H1 (cell line): ENCODE results near the gene CCDC81. TPM values are rescaled to one million over a fixed set of nuclear protein-coding genes. Genes with fewer than 3 reads are reported as not detected.

Experiments used
- CTCF ChIA-PET: fragments of 300-600 bp; sonication (Branson Sonifier 250); formaldehyde crosslinking; loops from one replicate; lab custom pipeline; 2021; ENCODE audit not compliant: partially characterized antibody; lab: Charles Lee
- POLR2A ChIA-PET: fragments of 300-600 bp; sonication (Branson Sonifier 250); formaldehyde crosslinking; loops from one replicate; lab custom pipeline; 2021; ENCODE audit warnings: inconsistent platforms; ENCODE audit not compliant: partially characterized antibody; lab: Charles Lee
- DNase-seq, 2 experiments: peaks; one replicate each; pipeline versions ENCODE4 v3.0.0 to v3.0.0-alpha.2; 2010 to 2022; ENCODE audit warnings: low spot score in 2 of 2, low read depth in 1 of 2, mixed read lengths in 1 of 2
- FAIRE-seq: peaks from 2 replicates; lab custom pipeline; 2011; peaks lifted over from hg19 to GRCh38; lab: Jason Lieb, UNC
- H2AFZ ChIP-seq: 2 replicates; pipeline ENCODE4 v1.8.1; 2012; ENCODE audit warnings: low read length, inconsistent platforms
- H2AK5ac ChIP-seq: 2 replicates; pipeline ENCODE4 v1.6.1; 2013; ENCODE audit warnings: low read depth, low read length
- H2BK120ac ChIP-seq: replicated peaks from 2 replicates; pipeline ENCODE3; 2013; ENCODE audit warnings: low read depth, low read length, inconsistent platforms
- H2BK12ac ChIP-seq: 2 replicates; pipeline ENCODE4 v1.6.1; 2013; ENCODE audit warnings: low read depth, low read length
- H2BK15ac ChIP-seq: 2 replicates; pipeline ENCODE4 v1.6.1; 2013; ENCODE audit warnings: low read length
- H2BK20ac ChIP-seq: 2 replicates; pipeline ENCODE4 v1.6.1; 2013; ENCODE audit warnings: low read length
- H2BK5ac ChIP-seq: 2 replicates; pipeline ENCODE4 v1.6.1; 2013; ENCODE audit warnings: low read depth, low read length
- H3K14ac ChIP-seq: 2 replicates; pipeline ENCODE4 v1.6.1; 2013; ENCODE audit warnings: inconsistent platforms; ENCODE audit not compliant: insufficient read length
- H3K18ac ChIP-seq: 2 replicates; pipeline ENCODE4 v1.6.1; 2013; ENCODE audit warnings: low read length; ENCODE audit errors: extremely low read depth
- H3K23ac ChIP-seq: 2 replicates; pipeline ENCODE4 v1.6.1; 2013; ENCODE audit warnings: inconsistent platforms; ENCODE audit not compliant: insufficient read length
- H3K23me2 ChIP-seq: 2 replicates; pipeline ENCODE4 v1.6.1; 2013; ENCODE audit warnings: low read depth, low read length
- H3K27ac ChIP-seq: 2 replicates; pipeline ENCODE4 v1.6.1; 2011; ENCODE audit warnings: low read depth, low read length, inconsistent platforms
- H3K27me3 ChIP-seq, 4 experiments: replicated peaks in 1 of 4; 1 replicate in 1 of 4; 2 replicates in 3 of 4; pipeline versions ENCODE4 v1.6.1 to v1.8.1; 2011 to 2013; ENCODE audit warnings: low read length in 3 of 4, mild to moderate bottlenecking in 3 of 4, inconsistent platforms in 2 of 4, mixed read lengths in 2 of 4, moderate library complexity in 1 of 4; ENCODE audit not compliant: control insufficient read depth in 3 of 4, insufficient read depth in 3 of 4; ENCODE audit errors: extremely low read depth in 1 of 4
- H3K36me3 ChIP-seq, 4 experiments: 2 replicates each; pipeline versions ENCODE4 v1.6.1 to v1.8.1; 2011 to 2013; ENCODE audit warnings: mild to moderate bottlenecking in 4 of 4, low read length in 3 of 4, moderate library complexity in 2 of 4, control low read depth in 1 of 4, inconsistent platforms in 1 of 4; ENCODE audit not compliant: insufficient read depth in 4 of 4, control insufficient read depth in 2 of 4
- H3K4ac ChIP-seq: replicated peaks from 2 replicates; pipeline ENCODE3; 2013; ENCODE audit warnings: low read length, low read depth, mixed read lengths, inconsistent platforms; ENCODE audit not compliant: insufficient read length
- H3K4me1 ChIP-seq, 4 experiments: replicated peaks in 1 of 4; 1 replicate in 1 of 4; 2 replicates in 3 of 4; pipeline versions ENCODE4 v1.6.1 to v1.8.1; 2011 to 2013; ENCODE audit warnings: low read length in 3 of 4, inconsistent platforms in 2 of 4, mixed read lengths in 1 of 4; ENCODE audit not compliant: insufficient read depth in 4 of 4, control insufficient read depth in 3 of 4
- H3K4me2 ChIP-seq, 2 experiments: 2 replicates each; pipeline versions ENCODE4 v1.6.1 to v1.8.1; 2011 to 2013; ENCODE audit warnings: low read depth in 2 of 2, low read length in 2 of 2, control low read depth in 1 of 2, inconsistent platforms in 1 of 2, mild to moderate bottlenecking in 1 of 2; ENCODE audit not compliant: insufficient read depth in 1 of 2
- H3K4me3 ChIP-seq, 4 experiments: fragments of 200-600, 300-600 bp in 1 of 4; sonication (generic), shearing (Covaris generic), sonication (Bioruptor Twin) in 1 of 4; 2 replicates each; pipeline versions ENCODE4 v1.5.1 to v1.8.1; 2011 to 2016; ENCODE audit warnings: low read length in 4 of 4, low read depth in 3 of 4, control low read depth in 2 of 4, inconsistent platforms in 2 of 4, mild to moderate bottlenecking in 2 of 4, mixed read lengths in 1 of 4, moderate library complexity in 1 of 4; ENCODE audit not compliant: insufficient read depth in 2 of 4; ENCODE audit errors: extremely low read depth in 1 of 4
- H3K56ac ChIP-seq: replicated peaks from 2 replicates; pipeline ENCODE3; 2013; ENCODE audit warnings: low read depth, mild to moderate bottlenecking, mixed read lengths, low read length, inconsistent platforms; ENCODE audit not compliant: insufficient read length
- H3K79me1 ChIP-seq: 2 replicates; pipeline ENCODE4 v1.6.1; 2013; ENCODE audit warnings: low read depth, low read length, control low read depth
- H3K79me2 ChIP-seq, 2 experiments: 2 replicates each; pipeline versions ENCODE4 v1.6.1 to v1.8.1; 2012 to 2013; ENCODE audit warnings: low read length in 2 of 2, mild to moderate bottlenecking in 2 of 2, inconsistent platforms in 1 of 2; ENCODE audit not compliant: insufficient read depth in 2 of 2, control insufficient read depth in 1 of 2
- H3K9ac ChIP-seq, 4 experiments: replicated peaks in 1 of 4; 1 replicate in 1 of 4; 2 replicates in 3 of 4; pipeline versions ENCODE4 v1.6.1 to v1.8.1; 2011 to 2013; ENCODE audit warnings: low read depth in 3 of 4, low read length in 3 of 4, control low read depth in 2 of 4, mild to moderate bottlenecking in 2 of 4, moderate library complexity in 2 of 4, inconsistent platforms in 1 of 4; ENCODE audit errors: extremely low read depth in 1 of 4
- H3K9me3 ChIP-seq, 2 experiments: 2 replicates each; pipeline versions ENCODE4 v1.6.1 to v1.8.1; 2012 to 2013; ENCODE audit warnings: mild to moderate bottlenecking in 2 of 2, moderate library complexity in 2 of 2, control low read depth in 1 of 2, inconsistent platforms in 1 of 2, low read depth in 1 of 2, low read length in 1 of 2, mixed read lengths in 1 of 2; ENCODE audit not compliant: insufficient read depth in 2 of 2
- H4K20me1 ChIP-seq, 2 experiments: replicated peaks in 1 of 2; 2 replicates each; pipeline versions ENCODE3 to v1.8.1; 2011 to 2013; ENCODE audit warnings: inconsistent platforms in 2 of 2, low read length in 2 of 2, mild to moderate bottlenecking in 1 of 2; ENCODE audit not compliant: insufficient read depth in 2 of 2, control insufficient read depth in 1 of 2
- H4K5ac ChIP-seq: 2 replicates; pipeline ENCODE4 v1.6.1; 2013; ENCODE audit warnings: low read length, low read depth, mixed read lengths, inconsistent platforms; ENCODE audit not compliant: insufficient read length
- H4K8ac ChIP-seq: 2 replicates; pipeline ENCODE4 v1.8.0; 2013; ENCODE audit warnings: mild to moderate bottlenecking, moderate library complexity, low read length, inconsistent platforms; ENCODE audit not compliant: insufficient read depth; ENCODE audit errors: extremely low read depth
- H4K91ac ChIP-seq: replicated peaks from 2 replicates; pipeline ENCODE3; 2013; ENCODE audit warnings: low read length, mixed read lengths, inconsistent platforms; ENCODE audit not compliant: insufficient read length
- CHD2 ChIP-seq: IDR thresholded peaks from 2 replicates; pipeline ENCODE4 v1.6.1; 2012; ENCODE audit warnings: low read length, improper control_type of control experiment
- FOSL1 ChIP-seq: IDR thresholded peaks from 2 replicates; pipeline ENCODE4 v1.6.1; 2011; ENCODE audit warnings: mild to moderate bottlenecking, low read depth, low read length, moderate library complexity; ENCODE audit not compliant: insufficient read depth
- HDAC2 ChIP-seq, 2 experiments: fragments of 300-600 bp in 1 of 2; sonication (generic) in 1 of 2; IDR thresholded peaks; 2 replicates each; pipeline ENCODE4 v1.6.1; 2011 to 2012; ENCODE audit warnings: low read depth in 2 of 2, low read length in 2 of 2, mild to moderate bottlenecking in 2 of 2, moderate library complexity in 2 of 2, borderline replicate concordance in 1 of 2, inconsistent platforms in 1 of 2
- POLR2AphosphoS5 ChIP-seq: IDR thresholded peaks from 2 replicates; pipeline ENCODE4 v1.6.1; 2011; ENCODE audit warnings: low read depth, low read length
- RAD21 ChIP-seq, 2 experiments: IDR thresholded peaks in 1 of 2; conservative IDR thresholded peaks in 1 of 2; 2 replicates each; pipeline ENCODE4 v1.6.1; 2011; ENCODE audit warnings: low read depth in 2 of 2, low read length in 2 of 2, improper control_type of control experiment in 1 of 2, inconsistent platforms in 1 of 2, mild to moderate bottlenecking in 1 of 2, moderate library complexity in 1 of 2
- SIN3A ChIP-seq, 2 experiments: IDR thresholded peaks in 1 of 2; conservative IDR thresholded peaks in 1 of 2; 2 replicates each; pipeline ENCODE4 v1.6.1; 2011 to 2012; ENCODE audit warnings: low read length in 2 of 2, improper control_type of control experiment in 1 of 2, low read depth in 1 of 2, mild to moderate bottlenecking in 1 of 2
- SIX5 ChIP-seq: IDR thresholded peaks from 2 replicates; pipeline ENCODE4 v1.6.1; 2011; ENCODE audit warnings: mild to moderate bottlenecking, low read depth, low read length
- SP1 ChIP-seq: IDR thresholded peaks from 2 replicates; pipeline ENCODE4 v1.6.1; 2011; ENCODE audit warnings: low read depth, low read length
- TAF7 ChIP-seq: optimal IDR thresholded peaks from 2 replicates; pipeline ENCODE3; 2011; ENCODE audit warnings: low read depth, mild to moderate bottlenecking, inconsistent platforms, low read length, moderate library complexity, borderline replicate concordance
- WGBS, 2 experiments: shearing (Covaris generic) in 1 of 2; methylation state at CpG; one replicate each; pipeline versions ENCODE4 v1.1.6 to v1.1.7; 2013 to 2015; ENCODE audit warnings: low lambda C conversion rate in 2 of 2, mixed read lengths in 2 of 2, inconsistent platforms in 1 of 2, low coverage in 1 of 2, missing lambda C conversion rate in 1 of 2; ENCODE audit not compliant: insufficient replicate concordance in 2 of 2, insufficient coverage in 1 of 2, insufficient read length in 1 of 2; ENCODE audit errors: extremely low coverage in 1 of 2, missing lambda C conversion rate in 1 of 2; 5-methylcytosine and 5-hydroxymethylcytosine counted together
- polyA plus RNA-seq, 7 experiments: library from polyadenylated mRNA; depleted of rRNA in 3 of 7; stranded (reverse) in 5 of 7; unstranded in 2 of 7; fragments of >200 nt in 5 of 7; fragments of 200-250 nt in 2 of 7; gene quantifications; 1 replicate in 5 of 7; 2 replicates in 1 of 7; 4 replicates in 1 of 7; pipeline versions ENCODE4 v1.2.1 to v1.2.3, GENCODE V29; 2011 to 2013; ENCODE audit warnings: missing spikeins in 2 of 7, mixed read lengths in 2 of 7
- total RNA-seq: library from RNA; stranded (reverse); fragmentation: NEBNext Ultra II Directional; extraction: Animal tissue kit (Norgen Biotek cat#: 25700); gene quantifications from 2 replicates; pipeline ENCODE4 v1.2.1, GENCODE V29; 2021
- TF ChIP-seq, protein P1 (sequence below): IDR thresholded peaks from 2 replicates; pipeline ENCODE4 v1.6.1; 2012; ENCODE audit warnings: inconsistent platforms

The CCDC81 gene
- total and polyA plus RNA-seq, 2 of the 8 experiments (the other 6 are each of a cell fraction or from before 2014, with no cell fraction given), result 0.30 to 0.58 TPM

DNA sequence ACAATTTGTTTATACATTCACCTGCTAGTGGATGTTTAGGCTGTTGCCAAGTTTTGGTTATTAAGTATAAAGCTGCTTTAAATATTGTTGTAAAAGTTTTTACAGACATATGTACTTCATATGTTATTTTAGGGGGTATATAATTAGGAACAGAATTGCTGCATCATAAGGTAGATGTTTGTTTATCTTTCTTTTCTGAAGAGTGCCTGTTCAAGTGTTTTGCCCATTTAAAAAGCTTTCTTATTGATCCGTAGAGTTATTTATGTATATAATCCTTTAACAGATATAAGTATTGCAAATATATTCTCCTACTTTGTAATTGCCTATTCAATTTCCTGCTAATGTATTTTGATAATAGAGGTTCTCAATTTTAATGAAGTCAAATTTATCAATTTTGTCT is 11.3 kb upstream of the CCDC81 start:
- no peaks in the 10 kb centered on the region for H3K36me3 ChIP-seq
- H2AFZ ChIP-seq, result no peak overlapping the region
- H3K9ac ChIP-seq, result no peak overlapping the region
- H4K91ac ChIP-seq, result no peak overlapping the region
- no peaks in the 10 kb centered on the region for H3K23me2 ChIP-seq
- H2BK120ac ChIP-seq, result no peak overlapping the region
- H2BK5ac ChIP-seq, result no peak overlapping the region
- H3K4me1 ChIP-seq, result peaks cover 0 to 3% (median 0%) of the 10 kb centered on the region in 4 experiments; a peak in 2 of 7 replicates
- H3K18ac ChIP-seq, result no peak overlapping the region
- H2BK20ac ChIP-seq, result no peak overlapping the region
- no peak overlapping the region for H4K5ac ChIP-seq
- no peak overlapping the region for H3K23ac ChIP-seq
- H4K8ac ChIP-seq, result no peak overlapping the region
- FAIRE-seq (no peak), DNase-seq (no peak)
- H3K27ac ChIP-seq, result no peak overlapping the region
- POLR2A ChIA-PET, result no interaction called here
- no peaks in the 10 kb centered on the region for H3K79me1 ChIP-seq
- H3K4ac ChIP-seq, result no peak overlapping the region
- WGBS, 2 experiments, result 88% methylated on average over 1 of the region's 1 CpG; no CpG with 5 or more reads in 1 of the 2 experiments
- H2AK5ac ChIP-seq, result no peak overlapping the region
- H4K20me1 ChIP-seq, result no peaks in the 10 kb centered on the region
- no peak overlapping the region for H2BK15ac ChIP-seq
- no peak overlapping the region for H3K4me3 ChIP-seq
- no peaks in the 10 kb centered on the region for H3K9me3 ChIP-seq
- no peak overlapping the region for H3K4me2 ChIP-seq
- no peaks in the 10 kb centered on the region for H3K27me3 ChIP-seq
- no peak overlapping the region for H3K56ac ChIP-seq
- no peaks in the 10 kb centered on the region for H3K79me2 ChIP-seq
- H2BK12ac ChIP-seq, result no peak overlapping the region
- CTCF ChIA-PET, result interaction anchor here (2.0 kb wide), 1 partner anchor 11 kb away, joined by 10 read pairs; the partner anchor contains the start of gene CCDC81
- no peak overlapping the region for H3K14ac ChIP-seq
- TF ChIP-seq SP1 (no peak), SIX5 (no peak), CHD2 (no peak), RAD21 (IDR thresholded peaks at IDR 0.05 in 1 of 2, conservative IDR thresholded peaks at IDR 0.05 in 1 of 2; ENCODE audit: low read depth in 2 of 2, low read length in 2 of 2) (no peak), SIN3A (conservative IDR thresholded peaks at IDR 0.05 in 1 of 2, IDR thresholded peaks at IDR 0.05 in 1 of 2; ENCODE audit: low read depth in 1 of 2, low read length in 2 of 2) (no peak), TAF7 (no peak), HDAC2 (IDR thresholded peaks at IDR 0.05; ENCODE audit: borderline replicate concordance in 1 of 2, low read depth in 2 of 2, low read length in 2 of 2) (no peak), POLR2AphosphoS5 (no peak), FOSL1 (no peak)
- TF ChIP-seq, protein P1, sequence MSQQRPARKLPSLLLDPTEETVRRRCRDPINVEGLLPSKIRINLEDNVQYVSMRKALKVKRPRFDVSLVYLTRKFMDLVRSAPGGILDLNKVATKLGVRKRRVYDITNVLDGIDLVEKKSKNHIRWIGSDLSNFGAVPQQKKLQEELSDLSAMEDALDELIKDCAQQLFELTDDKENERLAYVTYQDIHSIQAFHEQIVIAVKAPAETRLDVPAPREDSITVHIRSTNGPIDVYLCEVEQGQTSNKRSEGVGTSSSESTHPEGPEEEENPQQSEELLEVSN, result no peak
